HepG2 (cell line): ENCODE measurements around the gene CRYZL1. TPM values are rescaled to one million over a fixed set of nuclear protein-coding genes. Genes with fewer than 3 reads are reported as not detected.
A peak's percentile ranks its signal among the peaks of the same experiment; 100 is the strongest.

Source experiments
- GATAD1 ChIP-seq: IDR thresholded peaks from 2 replicates; pipeline ENCODE4 v1.6.1; 2016; ENCODE audit warnings: missing genetic modification reagents, missing compliant biosample characterization
- HDAC1 ChIP-seq: sonication (generic); formaldehyde crosslinking; IDR thresholded peaks from 2 replicates; pipeline ENCODE4 v1.5.1; 2020; ENCODE audit warnings: mild to moderate bottlenecking, missing genetic modification reagents
- HOMEZ ChIP-seq: IDR thresholded peaks from 2 replicates; pipeline ENCODE4 v1.6.1; 2016; ENCODE audit warnings: low read depth
- POGZ ChIP-seq: sonication (generic); formaldehyde crosslinking; IDR thresholded peaks from 2 replicates; pipeline ENCODE4 v1.4.0; 2020; ENCODE audit warnings: mild to moderate bottlenecking, missing genetic modification reagents
- RBM22 ChIP-seq: fragments of 200-400 bp; formaldehyde crosslinking; optimal IDR thresholded peaks from 2 replicates; pipeline ENCODE3; 2017; ENCODE audit warnings: mild to moderate bottlenecking, low read length, moderate library complexity
- RNF2 ChIP-seq: fragments of 450-650 bp; conservative IDR thresholded peaks from 2 replicates; pipeline ENCODE4 v1.6.1; 2016; ENCODE audit warnings: low read depth
- SALL1 ChIP-seq: sonication (generic); formaldehyde crosslinking; IDR thresholded peaks from 2 replicates; pipeline ENCODE4 v1.8.0; 2022; ENCODE audit warnings: mild to moderate bottlenecking, missing genetic modification reagents
- SOX6 ChIP-seq, 2 experiments: fragments of 450-650 bp in 1 of 2; sonication (generic) in 1 of 2; formaldehyde crosslinking in 1 of 2; IDR thresholded peaks; 2 replicates each; pipeline versions ENCODE4 v1.4.0 to v1.6.1; 2017 to 2020; ENCODE audit warnings: antibody characterized with exemption in 1 of 2, mild to moderate bottlenecking in 1 of 2, missing genetic modification reagents in 1 of 2
- SRSF4 ChIP-seq: fragments of 200-400 bp; formaldehyde crosslinking; IDR thresholded peaks from one replicate; pipeline ENCODE4 v1.6.1; 2018; ENCODE audit warnings: mild to moderate bottlenecking, low read depth, low read length, moderate library complexity; ENCODE audit not compliant: poor library complexity, severe bottlenecking
- TEAD2 ChIP-seq: sonication (generic); formaldehyde crosslinking; IDR thresholded peaks from 2 replicates; pipeline ENCODE4 v1.9.0; 2021; ENCODE audit warnings: missing genetic modification reagents
- ZBTB7B ChIP-seq: sonication (generic); formaldehyde crosslinking; IDR thresholded peaks from 2 replicates; pipeline ENCODE4 v1.4.0; 2020; ENCODE audit warnings: missing genetic modification reagents
- ZEB1 ChIP-seq: IDR thresholded peaks from 2 replicates; pipeline ENCODE4 v1.6.1; 2012; ENCODE audit warnings: mild to moderate bottlenecking, low read depth, inconsistent platforms; ENCODE audit not compliant: insufficient replicate concordance
- ZKSCAN5 ChIP-seq: sonication (generic); formaldehyde crosslinking; IDR thresholded peaks from 2 replicates; pipeline ENCODE4 v1.5.1; 2020; ENCODE audit warnings: mild to moderate bottlenecking, missing genetic modification reagents
- ZNF292 ChIP-seq: sonication (generic); formaldehyde crosslinking; IDR thresholded peaks from 2 replicates; pipeline ENCODE4 v1.8.1; 2022; ENCODE audit warnings: mild to moderate bottlenecking, low read depth, missing genetic modification reagents, borderline replicate concordance
- ZNF326 ChIP-seq: sonication (generic); formaldehyde crosslinking; IDR thresholded peaks from 2 replicates; pipeline ENCODE4 v1.4.0; 2020; ENCODE audit warnings: missing genetic modification reagents, borderline replicate concordance
- ZNF468 ChIP-seq: sonication (generic); formaldehyde crosslinking; IDR thresholded peaks from 2 replicates; pipeline ENCODE4 v1.8.0; 2022; ENCODE audit warnings: mild to moderate bottlenecking, moderate library complexity, missing genetic modification reagents
- ZNF772 ChIP-seq: sonication (generic); formaldehyde crosslinking; IDR thresholded peaks from 2 replicates; pipeline ENCODE4 v1.5.0; 2020; ENCODE audit warnings: mild to moderate bottlenecking, missing genetic modification reagents
- ZSCAN25 ChIP-seq: sonication (generic); formaldehyde crosslinking; IDR thresholded peaks from 2 replicates; pipeline ENCODE4 v1.8.0; 2022; ENCODE audit warnings: mild to moderate bottlenecking, missing genetic modification reagents
- polyA plus RNA-seq, 8 experiments: library from polyadenylated mRNA; depleted of rRNA in 3 of 8; stranded (reverse) in 7 of 8; unstranded in 1 of 8; fragments of >200 nt; fragmentation: Illumina TruSeq in 4 of 8; extraction: Trizol in 4 of 8; gene quantifications; 2 replicates each; pipeline versions ENCODE4 v1.2.1 to v1.2.3, GENCODE V29; 2011 to 2016; ENCODE audit warnings: low read depth in 4 of 8, missing spikeins in 1 of 8, mixed read lengths in 1 of 8; ENCODE audit not compliant: insufficient read depth in 1 of 8
- total RNA-seq, 5 experiments: library from RNA; depleted of rRNA; stranded (reverse); fragments of >200 nt; fragmentation: Illumina TruSeq; extraction: Trizol; gene quantifications; 2 replicates each; pipeline ENCODE4 v1.2.3, GENCODE V29; 2016; ENCODE audit warnings: low read depth in 1 of 5

The CRYZL1 gene
- total and polyA plus RNA-seq, 2 of the 13 experiments (the other 11 are each of a cell fraction or from before 2014, with no cell fraction given), result 20.3 to 27.7 TPM

DNA sequence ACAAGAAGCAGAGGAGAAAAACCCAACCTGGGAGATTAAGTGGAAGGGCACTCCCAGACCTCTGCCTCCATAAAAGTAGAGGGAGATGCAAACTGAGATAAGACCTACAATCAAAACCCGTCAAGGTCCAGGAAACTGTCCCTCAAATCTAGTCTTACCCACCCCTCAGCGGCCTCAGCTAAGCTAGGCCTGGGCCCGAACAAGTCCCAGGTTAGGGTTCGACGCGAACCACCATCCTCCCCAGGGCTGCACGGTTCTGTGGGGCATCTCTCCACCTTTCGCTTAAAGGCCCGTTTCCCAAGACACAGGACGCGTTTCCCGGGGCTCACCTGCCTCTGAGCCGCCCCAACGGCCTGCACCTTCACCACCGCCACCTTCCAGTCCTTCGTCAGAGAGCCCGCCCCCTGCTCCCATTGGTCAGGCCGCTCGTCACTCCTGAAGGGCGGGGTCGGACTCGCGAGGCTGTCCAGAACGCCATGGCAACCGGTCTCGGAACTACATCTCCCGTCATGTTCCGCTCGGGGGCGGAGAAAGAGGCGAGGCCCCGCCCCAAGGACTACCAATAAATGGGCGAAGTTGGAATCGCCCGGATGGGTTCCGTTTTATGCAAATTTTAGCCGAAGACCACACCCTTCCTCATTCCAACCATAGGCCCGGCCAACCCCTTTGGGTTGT, at the start of gene CRYZL1 (continued):
- TF ChIP-seq POGZ (CRISPR knock-in tag), result peak; percentile 46
- peak; percentile 77 for TF ChIP-seq RBM22
- TF ChIP-seq ZSCAN25, result 0 out of 2 replicates have a peak, but pooled peaks have one; percentile 3
- no peak for TF ChIP-seq ZKSCAN5
- TF ChIP-seq ZNF292 (CRISPR knock-in tag), result peak; percentile 39; the same call in 1 of the 2 replicates
- peak; percentile 42; the same call in 1 of the 2 replicates for TF ChIP-seq GATAD1
- peak; percentile 64 for TF ChIP-seq HDAC1
- TF ChIP-seq ZNF326, result no peak
- no peak for TF ChIP-seq SRSF4
- TF ChIP-seq ZNF468 (CRISPR knock-in tag), result no peak
- peak; percentile 58; the same call in 1 of the 2 replicates for TF ChIP-seq SALL1 (CRISPR knock-in tag)
- TF ChIP-seq TEAD2, result no peak
- no peak for TF ChIP-seq ZBTB7B (CRISPR knock-in tag)
- TF ChIP-seq HOMEZ (CRISPR knock-in tag), result no peak; the same call in 1 of the 2 replicates
- TF ChIP-seq SOX6 (IDR thresholded peaks at IDR 0.05), result no peak
- TF ChIP-seq SOX6 (CRISPR knock-in tag; IDR thresholded peaks at IDR 0.05), result peak; percentile 21; the same call in 1 of the 2 replicates
- TF ChIP-seq ZNF772, result peak; percentile 70
- no peak for TF ChIP-seq RNF2
- peak; percentile 65 for TF ChIP-seq ZEB1
